H1 (cell line): Measurements from ENCODE around the gene LEMD1. TPM values are rescaled to one million over a fixed set of nuclear protein-coding genes. Genes with fewer than 3 reads are reported as not detected.

ENCODE experiments used
- KDM5A ChIP-seq: fragments of 200-600 bp; IDR thresholded peaks from 2 replicates; pipeline ENCODE4 v1.7.1; 2012; ENCODE audit warnings: mild to moderate bottlenecking, low read length, inconsistent platforms, mixed read lengths
- SP4 ChIP-seq: IDR thresholded peaks from 2 replicates; pipeline ENCODE4 v1.6.1; 2012; ENCODE audit warnings: low read length, inconsistent platforms
- polyA plus RNA-seq, 7 experiments: library from polyadenylated mRNA; depleted of rRNA in 3 of 7; stranded (reverse) in 5 of 7; unstranded in 2 of 7; fragments of >200 nt in 5 of 7; fragments of 200-250 nt in 2 of 7; gene quantifications; 1 replicate in 5 of 7; 2 replicates in 1 of 7; 4 replicates in 1 of 7; pipeline versions ENCODE4 v1.2.1 to v1.2.3, GENCODE V29; 2011 to 2013; ENCODE audit warnings: missing spikeins in 2 of 7, mixed read lengths in 2 of 7
- total RNA-seq: library from RNA; stranded (reverse); fragmentation: NEBNext Ultra II Directional; extraction: Animal tissue kit (Norgen Biotek cat#: 25700); gene quantifications from 2 replicates; pipeline ENCODE4 v1.2.1, GENCODE V29; 2021
- TF ChIP-seq, protein P1 (sequence below), 3 experiments: IDR thresholded peaks; 1 replicate in 2 of 3; 2 replicates in 1 of 3; pipeline versions ENCODE4 v1.5.1 to v1.6.1; 2011; ENCODE audit warnings: low read length in 3 of 3, mild to moderate bottlenecking in 3 of 3, inconsistent platforms in 2 of 3, low read depth in 1 of 3, moderate library complexity in 1 of 3; ENCODE audit not compliant: insufficient read depth in 1 of 3; ENCODE audit errors: control extremely low read depth in 1 of 3

The LEMD1 gene
- total and polyA plus RNA-seq, 2 of the 8 experiments (the other 6 are each of a cell fraction or from before 2014, with no cell fraction given): 10.0 to 10.5 TPM

DNA sequence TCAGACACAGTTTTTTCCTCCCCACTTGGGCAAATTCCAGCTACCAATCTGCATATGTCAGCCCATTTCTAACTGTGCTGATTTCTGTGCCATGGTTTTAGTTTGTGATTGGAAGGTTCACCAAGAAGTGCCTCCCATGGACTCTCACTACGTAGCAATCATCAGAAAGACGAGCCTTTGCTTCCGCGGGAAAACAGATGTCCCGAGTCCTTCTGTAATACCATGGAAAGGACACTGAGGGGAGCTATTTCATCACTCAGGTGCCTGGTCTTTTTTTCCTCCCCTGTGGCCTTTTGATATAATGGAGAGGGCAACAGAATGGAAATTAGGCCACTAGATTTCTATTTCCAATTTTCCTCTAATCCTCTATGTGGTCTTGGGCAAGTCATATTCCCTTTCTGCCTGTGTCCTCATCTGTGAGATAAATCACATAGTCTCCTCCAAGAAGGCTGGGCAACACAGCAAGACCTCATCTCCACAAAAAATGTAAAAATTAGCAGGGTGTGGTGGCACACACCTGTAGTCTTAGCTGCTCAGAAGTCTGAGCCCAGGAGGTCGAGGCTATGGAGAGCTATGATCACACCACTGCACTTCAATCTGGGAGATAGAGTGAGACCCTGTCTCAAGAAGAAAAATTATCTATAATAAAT, 24.8 kb downstream of the LEMD1 start (continued):
- TF ChIP-seq, protein P1, sequence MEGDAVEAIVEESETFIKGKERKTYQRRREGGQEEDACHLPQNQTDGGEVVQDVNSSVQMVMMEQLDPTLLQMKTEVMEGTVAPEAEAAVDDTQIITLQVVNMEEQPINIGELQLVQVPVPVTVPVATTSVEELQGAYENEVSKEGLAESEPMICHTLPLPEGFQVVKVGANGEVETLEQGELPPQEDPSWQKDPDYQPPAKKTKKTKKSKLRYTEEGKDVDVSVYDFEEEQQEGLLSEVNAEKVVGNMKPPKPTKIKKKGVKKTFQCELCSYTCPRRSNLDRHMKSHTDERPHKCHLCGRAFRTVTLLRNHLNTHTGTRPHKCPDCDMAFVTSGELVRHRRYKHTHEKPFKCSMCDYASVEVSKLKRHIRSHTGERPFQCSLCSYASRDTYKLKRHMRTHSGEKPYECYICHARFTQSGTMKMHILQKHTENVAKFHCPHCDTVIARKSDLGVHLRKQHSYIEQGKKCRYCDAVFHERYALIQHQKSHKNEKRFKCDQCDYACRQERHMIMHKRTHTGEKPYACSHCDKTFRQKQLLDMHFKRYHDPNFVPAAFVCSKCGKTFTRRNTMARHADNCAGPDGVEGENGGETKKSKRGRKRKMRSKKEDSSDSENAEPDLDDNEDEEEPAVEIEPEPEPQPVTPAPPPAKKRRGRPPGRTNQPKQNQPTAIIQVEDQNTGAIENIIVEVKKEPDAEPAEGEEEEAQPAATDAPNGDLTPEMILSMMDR (IDR thresholded peaks at IDR 0.05; ENCODE audit: control extremely low read depth in 1 of 3, insufficient read depth in 1 of 3, low read depth in 1 of 3, low read length in 3 of 3): peak; percentile 27 to 93 (median 90)
- no peak for TF ChIP-seq SP4
- TF ChIP-seq KDM5A: no peak
